HG02642 (cell line): ENCODE results near the gene ZFP62.

Source experiments
- ATAC-seq: cut with Tn5 transposase; IDR thresholded peaks from one replicate; pipeline ENCODE4 v1.9.1; 2021; ENCODE audit warnings: mild to moderate bottlenecking; ENCODE audit not compliant: unreplicated experiment, poor library complexity

ZFP62 gene

GRCh38 chr5:180869587-180869986 is 8.5 kb upstream of the ZFP62 start:
- ATAC-seq, result no peak

GRCh38 chr5:180868960-180869359 is 7.9 kb upstream of the ZFP62 start:
- no peak for ATAC-seq

GRCh38 chr5:180866985-180867384 is 5.9 kb upstream of the ZFP62 start:
- ATAC-seq, result no peak

GRCh38 chr5:180865981-180866695 is 5.1 kb upstream of the ZFP62 start:
- ATAC-seq, result no peak

- ATAC-seq, result no peak
These were observed 1.6 kb upstream of the ZFP62 start for GRCh38 chr5:180862645-180863044.

- peak; percentile 46 for ATAC-seq
These were observed 696 bp downstream of the ZFP62 start for GRCh38 chr5:180860273-180860886.

- no peak for ATAC-seq
These were observed 2.5 kb downstream of the ZFP62 start for GRCh38 chr5:180858586-180858985.

- no peak for ATAC-seq
These were observed 7.3 kb downstream of the ZFP62 start for GRCh38 chr5:180853848-180854176.

- no peak for ATAC-seq
These were observed 7.8 kb downstream of the ZFP62 start for GRCh38 chr5:180853121-180853847.

GRCh38 chr5:180852495-180852894 is 8.6 kb downstream of the ZFP62 start:
- no peak for ATAC-seq

GRCh38 chr5:180850434-180851078 is 10.5 kb downstream of the ZFP62 start:
- ATAC-seq, result no peak

GRCh38 chr5:180849827-180850226 is 11.2 kb downstream of the ZFP62 start:
- ATAC-seq, result no peak

GRCh38 chr5:180848878-180849277 is 12.2 kb downstream of the ZFP62 start:
- no peak for ATAC-seq

GRCh38 chr5:180848265-180848664 is 12.8 kb downstream of the ZFP62 start:
- no peak for ATAC-seq

GRCh38 chr5:180847026-180847425 is 14.1 kb downstream of the ZFP62 start:
- ATAC-seq, result no peak

GRCh38 chr5:180844858-180845257 is 16.2 kb downstream of the ZFP62 start:
- no peak for ATAC-seq

- no peak for ATAC-seq
These were observed 16.6 kb downstream of the ZFP62 start for GRCh38 chr5:180844432-180844831.

GRCh38 chr5:180839935-180840334 is 21.1 kb downstream of the ZFP62 start:
- ATAC-seq, result no peak

GRCh38 chr5:180839227-180839626 is 21.8 kb downstream of the ZFP62 start:
- no peak for ATAC-seq

GRCh38 chr5:180837478-180837877 is 23.6 kb downstream of the ZFP62 start:
- ATAC-seq, result no peak

- peak; percentile 43 for ATAC-seq
These were observed 28.4 kb downstream of the ZFP62 start for GRCh38 chr5:180832638-180833068.
